ENCODE measurements around the gene EIF2B2.

Gene EIF2B2

GRCh38 chr14:75046275-75046674 is 43.6 kb downstream of the EIF2B2 start:
- no peak for DNase-seq

- DNase-seq = no peak
Observed at GRCh38 chr14:75046899-75047298, 44.2 kb downstream of the EIF2B2 start.

- no peak for DNase-seq
Observed at GRCh38 chr14:75047506-75047905, 44.8 kb downstream of the EIF2B2 start.

- no peak for DNase-seq
Observed at GRCh38 chr14:75048101-75048500, 45.4 kb downstream of the EIF2B2 start.

- DNase-seq = no peak
Observed at GRCh38 chr14:75049136-75049535, 46.4 kb downstream of the EIF2B2 start.

- no peak for DNase-seq
Observed at GRCh38 chr14:75049731-75050201, 47.0 kb downstream of the EIF2B2 start.

- peak; percentile 83 for DNase-seq
Observed at GRCh38 chr14:75050852-75051555, 48.3 kb downstream of the EIF2B2 start, which contains the start of gene MLH3. TSS of gene MLH3 (minus strand) at chr14:75051467. CDS start at chr14:75049655, 1,812 bp downstream.

GRCh38 chr14:75051556-75051899 is 48.8 kb downstream of the EIF2B2 start:
- no peak for DNase-seq

- DNase-seq = no peak
Observed at GRCh38 chr14:75053396-75054291, 50.9 kb downstream of the EIF2B2 start.

GRCh38 chr14:75054421-75054820 is 51.7 kb downstream of the EIF2B2 start:
- no peak for DNase-seq

GRCh38 chr14:75059642-75060041 is 56.9 kb downstream of the EIF2B2 start:
- DNase-seq = peak; percentile 71

- DNase-seq = no peak
Observed at GRCh38 chr14:75060420-75060819, 57.7 kb downstream of the EIF2B2 start.

All from fibroblast of skin of scalp (primary cell).